ENCODE results near the gene PIK3R2. TPM values are rescaled to one million over a fixed set of nuclear protein-coding genes. Genes with fewer than 3 reads are reported as not detected.

The PIK3R2 gene
- total RNA-seq, 1 experiment from 2014 or later: 42.8 TPM

GRCh38 chr19:18107235-18107634 is 45.7 kb upstream of the PIK3R2 start:
- no peak overlapping the region for H4K8ac ChIP-seq (replicated peaks; ENCODE audit: insufficient read length, low read depth, low read length)
- H3K14ac ChIP-seq (ENCODE audit: insufficient read depth, low read length): no peak overlapping the region
- H2AFZ ChIP-seq (ENCODE audit: low read length): no peak overlapping the region
- H3K18ac ChIP-seq (ENCODE audit: insufficient read length, low read depth, low read length): no peak overlapping the region
- no peak overlapping the region for H2BK20ac ChIP-seq (ENCODE audit: low read depth, low read length, poor library complexity, severe bottlenecking)
- Mint-ChIP-seq H3K4me1 (peaks cover 13 to 21% of the 10 kb centered on the region in 2 experiments), H3K27me3 (ENCODE audit: low read depth) (peaks cover 22% of the 10 kb centered on the region), H3K9me3 (no peaks in the 10 kb centered on the region), H3K4me3 (no peak overlapping the region), H3K27ac (no peak overlapping the region), H3K36me3 (ENCODE audit: insufficient read depth in 1 of 3, low read depth in 3 of 3) (no peaks in the 10 kb centered on the region; a peak in 1 of 7 replicates)
- TF ChIP-seq CTCF (conservative IDR thresholded peaks at IDR 0.05): no peak
- no peak overlapping the region for H2BK12ac ChIP-seq (ENCODE audit: insufficient read length, low read depth, low read length)
- no peaks in the 10 kb centered on the region; the same call in 1 of the 2 replicates for H3K27me3 ChIP-seq (ENCODE audit: insufficient read depth, low read length)
- peaks cover 16% of the 10 kb centered on the region for H3K23me2 ChIP-seq (ENCODE audit: insufficient read length, low read depth, low read length, poor library complexity, severe bottlenecking)
- no peaks in the 10 kb centered on the region for H3K79me2 ChIP-seq (ENCODE audit: insufficient read depth, low read length)
- H3K4me1 ChIP-seq (ENCODE audit: insufficient read depth, low read length): no peaks in the 10 kb centered on the region
- H3K4ac ChIP-seq (ENCODE audit: low read depth, low read length): no peak overlapping the region
- H3T11ph ChIP-seq (ENCODE audit: low read length): no peak overlapping the region
- no peak for DNase-seq
- H2AK5ac ChIP-seq (ENCODE audit: insufficient read length, low read length): no peak overlapping the region
- no peaks in the 10 kb centered on the region for H3K9me3 ChIP-seq (ENCODE audit: control insufficient read depth, low read depth, low read length)
- H2BK120ac ChIP-seq (ENCODE audit: low read depth, low read length, poor library complexity, severe bottlenecking): no peak overlapping the region
- no peak overlapping the region for H3K9ac ChIP-seq (ENCODE audit: extremely low read depth, insufficient read length, low read length)
- H3K23ac ChIP-seq (ENCODE audit: insufficient read length, low read depth, low read length): no peak overlapping the region
- no peak overlapping the region for H4K91ac ChIP-seq (ENCODE audit: insufficient read length, low read depth, low read length)
- no peak overlapping the region for H2BK5ac ChIP-seq (ENCODE audit: insufficient read length, low read length)
- WGBS (ENCODE audit: extremely low coverage, insufficient read length, low lambda C conversion rate): no CpG with 5 or more reads among the region's 9 CpGs
- H3K56ac ChIP-seq (ENCODE audit: insufficient read length, low read depth, low read length): no peak overlapping the region
- no peaks in the 10 kb centered on the region for H3K79me1 ChIP-seq (ENCODE audit: insufficient read depth, low read depth, low read length, poor library complexity, severe bottlenecking)
- H2BK15ac ChIP-seq (ENCODE audit: low read depth, low read length): no peak overlapping the region
- H4K20me1 ChIP-seq (ENCODE audit: control insufficient read depth, insufficient read depth, insufficient read length): no peaks in the 10 kb centered on the region
- H3K4me2 ChIP-seq (ENCODE audit: insufficient read depth, insufficient read length, low read length): no peak overlapping the region
- no peak overlapping the region for H4K5ac ChIP-seq (ENCODE audit: insufficient read length, low read depth, low read length)
- no peak overlapping the region for H3K27ac ChIP-seq (ENCODE audit: insufficient read length, low read depth, low read length)

Measured in H9 (cell line).